OCI-LY1 (cell line): Measurements from ENCODE around the gene USP17L20.
"Not testable (repeated sequence)": the region's sequence is repeated elsewhere in the genome, so short reads cannot be mapped to it uniquely, and the experiment has no call there.

ENCODE experiments used
- H2AFZ ChIP-seq: fragments of 200-600 bp; sonication (generic), shearing (Covaris generic); 2 replicates; pipeline ENCODE4 v1.6.0; 2014; ENCODE audit warnings: antibody characterized with exemption, mild to moderate bottlenecking, low read length
- H3F3A ChIP-seq: fragments of 200-600 bp; sonication (generic), shearing (Covaris generic); 2 replicates; pipeline ENCODE4 v1.6.0; 2014; ENCODE audit warnings: mild to moderate bottlenecking, antibody characterized with exemption, low read length, moderate library complexity; ENCODE audit not compliant: insufficient read depth
- H3K27ac ChIP-seq: fragments of 200-600 bp; sonication (generic); 2 replicates; pipeline ENCODE4 v1.5.1; 2014; ENCODE audit warnings: low read length, mixed run types, mild to moderate bottlenecking, low read depth; ENCODE audit not compliant: poor library complexity, severe bottlenecking
- H3K27me3 ChIP-seq: fragments of 200-600 bp; sonication (generic); 2 replicates; pipeline ENCODE4 v1.6.0; 2014; ENCODE audit warnings: antibody characterized with exemption, mild to moderate bottlenecking, low read length, moderate library complexity; ENCODE audit not compliant: insufficient read depth
- H3K36me3 ChIP-seq: fragments of 200-600 bp; sonication (generic); 2 replicates; pipeline ENCODE4 v1.6.1; 2014; ENCODE audit warnings: mild to moderate bottlenecking, antibody characterized with exemption, low read length, moderate library complexity, mixed read lengths; ENCODE audit not compliant: insufficient read depth
- H3K4me1 ChIP-seq: fragments of 200-600 bp; sonication (generic); 2 replicates; pipeline ENCODE4 v1.5.1; 2014; ENCODE audit warnings: mild to moderate bottlenecking, low read length, moderate library complexity; ENCODE audit not compliant: insufficient read depth, severe bottlenecking
- H3K4me2 ChIP-seq: fragments of 200-600 bp; sonication (generic), shearing (Covaris generic); 2 replicates; pipeline ENCODE4 v1.6.1; 2014; ENCODE audit warnings: low read length
- H3K4me3 ChIP-seq: fragments of 200-600 bp; sonication (generic); 2 replicates; pipeline ENCODE4 v1.5.1; 2014; ENCODE audit warnings: low read length, low read depth, mild to moderate bottlenecking, mixed read lengths; ENCODE audit not compliant: poor library complexity, severe bottlenecking
- H3K79me2 ChIP-seq: fragments of 200-600 bp; shearing (Covaris generic); 2 replicates; pipeline ENCODE4 v1.6.1; 2016; ENCODE audit warnings: mixed run types, low read length, mixed read lengths; ENCODE audit not compliant: insufficient read depth
- H3K9ac ChIP-seq: fragments of 200-600 bp; sonication (generic), shearing (Covaris generic); 2 replicates; pipeline ENCODE4 v1.6.1; 2014; ENCODE audit warnings: mild to moderate bottlenecking, low read length, mixed read lengths
- H3K9me2 ChIP-seq: fragments of 200-600 bp; sonication (generic), shearing (Covaris generic); 2 replicates; pipeline ENCODE4 v1.6.1; 2014; ENCODE audit warnings: low read depth, mild to moderate bottlenecking, low read length, mixed read lengths
- H3K9me3 ChIP-seq: fragments of 200-600 bp; shearing (Covaris generic); 2 replicates; pipeline ENCODE4 v1.6.1; 2014; ENCODE audit warnings: low read length, mixed read lengths
- H4K20me1 ChIP-seq: fragments of 200-600 bp; sonication (generic), shearing (Covaris generic); 2 replicates; pipeline ENCODE4 v1.6.0; 2016; ENCODE audit warnings: mild to moderate bottlenecking, low read length; ENCODE audit not compliant: insufficient read depth

USP17L20 gene

DNA sequence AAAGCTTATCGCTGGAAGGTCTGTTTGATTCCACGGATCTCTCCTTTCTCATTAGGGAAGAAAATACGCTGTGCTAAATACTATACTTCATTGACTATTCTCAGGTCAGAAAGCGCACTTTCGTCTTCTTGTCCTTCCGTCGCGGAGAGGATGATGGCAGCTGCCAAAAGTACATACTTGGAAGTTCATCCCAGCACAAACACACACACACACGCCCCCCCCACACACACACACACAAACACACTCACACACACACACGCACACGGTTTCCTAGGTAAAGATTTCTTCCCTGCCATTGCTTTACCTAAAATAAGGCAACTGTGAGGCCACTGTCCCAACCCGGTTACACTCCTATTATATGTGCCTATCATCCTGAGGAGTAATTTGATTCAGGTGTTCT lies 19.5 kb upstream of the USP17L20 start:
- not testable (repeated sequence) for H3K9me3 ChIP-seq

DNA sequence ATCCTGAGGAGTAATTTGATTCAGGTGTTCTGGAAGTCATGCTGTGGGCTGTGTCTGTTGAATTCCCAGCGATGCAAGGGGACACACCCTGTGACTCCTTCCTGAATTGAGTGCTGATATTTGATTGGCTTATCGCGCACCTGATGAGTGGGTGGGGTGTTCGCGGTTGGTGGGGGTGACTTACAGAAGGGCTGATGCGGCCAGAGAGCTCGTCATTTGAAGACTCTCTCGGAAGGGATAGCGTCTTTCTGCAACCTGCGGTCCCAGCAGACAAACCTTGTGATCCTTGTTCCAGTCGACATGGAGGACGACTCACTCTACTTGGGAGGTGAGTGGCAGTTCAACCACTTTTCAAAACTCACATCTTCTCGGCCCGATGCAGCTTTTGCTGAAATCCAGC lies 14.3 kb upstream of the USP17L20 start, which contains the start of gene USP17L17:
Gene USP17L17 (plus strand): TSS at position 301 of the 400 bp plus-strand sequence. CDS start 0 bp downstream, at position 301.
- H3K4me2 ChIP-seq, H2AFZ ChIP-seq, H3K36me3 ChIP-seq, H3K79me2 ChIP-seq, H3K4me3 ChIP-seq, H3K27ac ChIP-seq, H3F3A ChIP-seq, H3K9me2 ChIP-seq, H3K9me3 ChIP-seq, H3K27me3 ChIP-seq, H3K4me1 ChIP-seq, H4K20me1 ChIP-seq, H3K9ac ChIP-seq: not testable (repeated sequence)

More for the DNA sequence above, 19.5 kb upstream of the USP17L20 start:
- H3K27me3 ChIP-seq, H3K9ac ChIP-seq, H3K9me2 ChIP-seq, H3K4me2 ChIP-seq, H2AFZ ChIP-seq, H3K79me2 ChIP-seq, H3K4me1 ChIP-seq, H4K20me1 ChIP-seq, H3K27ac ChIP-seq, H3F3A ChIP-seq, H3K4me3 ChIP-seq, H3K36me3 ChIP-seq: not testable (repeated sequence)

- H3K79me2 ChIP-seq, H3K9ac ChIP-seq, H3K27me3 ChIP-seq, H3K36me3 ChIP-seq, H3K9me2 ChIP-seq, H3F3A ChIP-seq, H3K27ac ChIP-seq, H4K20me1 ChIP-seq, H3K4me3 ChIP-seq, H3K9me3 ChIP-seq, H3K4me2 ChIP-seq, H2AFZ ChIP-seq, H3K4me1 ChIP-seq: not testable (repeated sequence)
These were observed 9.8 kb upstream of the USP17L20 start, which contains the start of gene USP17L18 for GRCh38 chr4:9247953-9248680. USP17L18 (plus strand) TSS chr4:9248630; CDS start chr4:9248630, 0 bp downstream.

DNA sequence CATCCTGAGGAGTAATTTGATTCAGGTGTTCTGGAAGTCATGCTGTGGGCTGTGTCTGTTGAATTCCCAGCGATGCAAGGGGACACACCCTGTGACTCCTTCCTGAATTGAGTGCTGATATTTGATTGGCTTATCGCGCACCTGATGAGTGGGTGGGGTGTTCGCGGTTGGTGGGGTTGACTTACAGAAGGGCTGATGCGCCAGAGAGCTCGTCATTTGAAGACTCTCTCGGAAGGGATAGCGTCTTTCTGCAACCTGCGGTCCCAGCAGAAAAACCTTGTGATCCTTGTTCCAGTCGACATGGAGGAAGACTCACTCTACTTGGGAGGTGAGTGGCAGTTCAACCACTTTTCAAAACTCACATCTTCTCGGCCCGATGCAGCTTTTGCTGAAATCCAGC lies 4.8 kb upstream of the USP17L20 start, which contains the start of gene USP17L19:
Gene USP17L19 (plus strand): TSS at position 301 of the 400 bp plus-strand sequence. CDS start 0 bp downstream, at position 301.
- not testable (repeated sequence) for H3K9me2 ChIP-seq, H3K27ac ChIP-seq, H3K4me3 ChIP-seq, H3K4me2 ChIP-seq, H3F3A ChIP-seq, H3K9ac ChIP-seq, H4K20me1 ChIP-seq, H2AFZ ChIP-seq, H3K4me1 ChIP-seq, H3K79me2 ChIP-seq, H3K36me3 ChIP-seq, H3K27me3 ChIP-seq, H3K9me3 ChIP-seq

- not testable (repeated sequence) for H3K9ac ChIP-seq, H3K36me3 ChIP-seq, H3K4me3 ChIP-seq, H3F3A ChIP-seq, H4K20me1 ChIP-seq, H3K4me2 ChIP-seq, H3K4me1 ChIP-seq, H3K9me3 ChIP-seq, H2AFZ ChIP-seq, H3K27me3 ChIP-seq, H3K79me2 ChIP-seq, H3K27ac ChIP-seq, H3K9me2 ChIP-seq
These were observed 4.6 kb downstream of the USP17L20 start, which contains the start of gene USP17L21 for GRCh38 chr4:9262572-9262971. USP17L21 (plus strand) TSS chr4:9262872; CDS start chr4:9262872, 0 bp downstream.

DNA sequence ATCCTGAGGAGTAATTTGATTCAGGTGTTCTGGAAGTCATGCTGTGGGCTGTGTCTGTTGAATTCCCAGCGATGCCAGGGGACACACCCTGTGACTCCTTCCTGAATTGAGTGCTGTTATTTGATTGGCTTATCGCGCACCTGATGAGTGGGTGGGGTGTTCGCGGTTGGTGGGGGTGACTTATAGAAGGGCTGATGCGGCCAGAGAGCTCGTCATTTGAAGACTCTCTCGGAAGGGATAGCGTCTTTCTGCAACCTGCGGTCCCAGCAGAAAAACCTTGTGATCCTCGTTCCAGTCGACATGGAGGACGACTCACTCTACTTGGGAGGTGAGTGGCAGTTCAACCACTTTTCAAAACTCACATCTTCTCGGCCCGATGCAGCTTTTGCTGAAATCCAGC lies 9.4 kb downstream of the USP17L20 start, which contains the start of gene USP17L22:
Gene USP17L22 (plus strand): TSS at position 301 of the 400 bp plus-strand sequence. CDS start 0 bp downstream, at position 301.
- not testable (repeated sequence) for H4K20me1 ChIP-seq, H3K4me2 ChIP-seq, H3K9ac ChIP-seq, H3K27me3 ChIP-seq, H3K4me3 ChIP-seq, H3K79me2 ChIP-seq, H3K27ac ChIP-seq, H3K4me1 ChIP-seq, H3F3A ChIP-seq, H3K36me3 ChIP-seq, H3K9me3 ChIP-seq, H3K9me2 ChIP-seq, H2AFZ ChIP-seq

DNA sequence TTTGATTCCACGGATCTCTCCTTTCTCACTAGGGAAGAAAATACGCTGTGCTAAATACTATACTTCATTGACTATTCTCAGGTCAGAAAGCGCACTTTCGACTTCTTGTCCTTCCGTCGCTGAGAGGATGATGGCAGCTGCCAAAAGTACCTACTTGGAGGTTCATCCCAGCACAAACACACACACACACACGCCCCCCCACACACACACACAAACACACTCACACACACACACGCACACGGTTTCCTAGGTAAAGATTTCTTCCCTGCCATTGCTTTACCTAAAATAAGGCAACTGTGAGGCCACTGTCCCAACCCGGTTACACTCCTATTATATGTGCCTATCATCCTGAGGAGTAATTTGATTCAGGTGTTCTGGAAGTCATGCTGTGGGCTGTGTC lies 13.8 kb downstream of the USP17L20 start:
- not testable (repeated sequence) for H3K27ac ChIP-seq, H3K9me3 ChIP-seq, H2AFZ ChIP-seq, H3K27me3 ChIP-seq, H3K4me3 ChIP-seq, H3K79me2 ChIP-seq, H3K36me3 ChIP-seq, H4K20me1 ChIP-seq, H3K4me1 ChIP-seq, H3K9ac ChIP-seq, H3K4me2 ChIP-seq, H3F3A ChIP-seq, H3K9me2 ChIP-seq
